Activated CD4-positive, alpha-beta T cell treated with anti-CD3 and anti-CD28 coated beads, Interleukin-2, Interleukin-4, amounts not matched to agents 100 ng/mL and 50 ng/mL, durations not matched to agents 16 hours and 8 hours (primary cell): ENCODE results near the gene NTSR1.

Source experiments
- DNase-seq: peaks from one replicate; pipeline ENCODE4 v3.0.0-alpha.2; 2020; ENCODE audit warnings: low spot score

NTSR1 gene

DNA sequence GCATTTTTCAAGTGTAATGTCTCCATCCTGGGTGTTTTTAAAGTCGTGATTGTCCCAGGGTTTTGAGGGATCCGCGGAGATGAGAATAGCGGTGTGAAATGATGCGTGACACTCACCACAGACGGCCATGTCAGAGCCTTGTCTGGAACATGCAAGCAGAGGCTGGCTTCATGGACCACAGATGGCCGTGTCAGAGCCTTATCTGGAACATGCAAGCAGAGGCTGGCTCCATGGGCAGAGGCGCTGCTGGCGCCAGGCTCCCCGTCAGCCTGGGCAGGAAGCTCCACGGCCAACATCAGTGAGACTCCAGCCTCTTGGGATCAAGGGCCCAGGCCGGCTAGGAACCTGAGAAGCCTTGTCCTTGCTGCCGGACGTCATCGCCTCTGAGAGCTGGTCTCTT lies 80.0 kb downstream of the NTSR1 start:
- DNase-seq = no peak

DNA sequence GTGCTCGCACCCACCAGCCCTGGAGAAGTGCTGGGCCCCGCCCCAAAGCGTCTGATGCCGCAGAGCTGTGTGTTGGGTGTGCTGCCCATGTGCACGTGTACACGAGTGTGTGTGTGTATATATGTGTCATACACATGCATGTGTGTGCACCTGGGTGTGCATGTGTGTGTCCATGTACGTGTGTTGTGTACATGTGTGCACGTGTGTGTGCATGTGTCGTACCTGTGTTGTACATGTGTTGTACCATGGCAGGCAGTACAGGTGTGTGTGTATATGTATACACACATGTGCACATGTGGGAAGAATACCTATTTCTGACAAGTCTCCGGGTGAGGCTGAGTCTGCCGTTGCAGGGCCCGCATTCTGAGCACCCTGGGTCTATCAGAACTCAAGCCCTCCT lies 81.4 kb downstream of the NTSR1 start:
- no peak for DNase-seq

DNA sequence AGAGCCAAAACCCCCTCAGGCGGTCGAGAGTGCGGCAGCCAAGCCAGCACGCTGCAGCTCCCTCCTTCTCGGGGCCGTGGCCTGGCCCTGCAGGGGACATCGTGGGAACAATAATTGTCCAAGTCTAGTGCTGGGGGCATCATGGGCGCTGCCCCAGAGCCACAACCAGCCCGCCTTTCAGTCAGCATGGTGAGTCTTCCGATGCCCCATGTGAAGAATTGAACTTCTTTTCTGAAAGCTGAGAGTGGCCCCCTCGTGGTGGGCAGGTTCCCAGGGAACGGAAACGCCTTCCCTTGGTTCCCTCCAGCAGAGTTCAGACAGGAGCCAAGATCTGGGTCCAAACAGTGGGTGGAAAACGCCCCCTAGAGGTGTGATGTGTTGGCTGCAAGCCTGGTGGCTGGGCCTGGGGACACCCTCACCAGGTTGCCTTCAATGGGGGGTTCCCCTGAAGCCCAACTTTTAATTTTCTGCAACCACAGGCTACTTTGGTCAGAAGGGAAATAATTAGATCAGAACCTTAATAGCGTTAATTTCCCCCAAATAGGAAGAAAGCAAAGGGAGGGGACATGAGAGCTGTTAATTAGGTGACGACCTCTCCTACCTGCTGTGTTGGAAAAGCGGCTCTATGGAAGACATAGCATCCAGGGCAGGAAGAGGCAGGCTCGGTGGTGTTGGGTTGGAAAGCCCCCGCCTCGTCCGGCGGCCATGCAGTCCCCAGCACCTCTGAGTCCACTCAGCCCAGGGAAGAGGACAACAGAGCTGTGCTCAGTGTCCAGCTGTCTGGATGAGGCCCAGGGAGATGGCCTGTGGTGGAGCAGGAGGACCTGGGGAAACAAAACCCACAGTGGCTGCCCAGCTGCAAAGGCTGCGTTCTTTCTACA lies 82.9 kb downstream of the NTSR1 start:
- peak; percentile 82 for DNase-seq

DNA sequence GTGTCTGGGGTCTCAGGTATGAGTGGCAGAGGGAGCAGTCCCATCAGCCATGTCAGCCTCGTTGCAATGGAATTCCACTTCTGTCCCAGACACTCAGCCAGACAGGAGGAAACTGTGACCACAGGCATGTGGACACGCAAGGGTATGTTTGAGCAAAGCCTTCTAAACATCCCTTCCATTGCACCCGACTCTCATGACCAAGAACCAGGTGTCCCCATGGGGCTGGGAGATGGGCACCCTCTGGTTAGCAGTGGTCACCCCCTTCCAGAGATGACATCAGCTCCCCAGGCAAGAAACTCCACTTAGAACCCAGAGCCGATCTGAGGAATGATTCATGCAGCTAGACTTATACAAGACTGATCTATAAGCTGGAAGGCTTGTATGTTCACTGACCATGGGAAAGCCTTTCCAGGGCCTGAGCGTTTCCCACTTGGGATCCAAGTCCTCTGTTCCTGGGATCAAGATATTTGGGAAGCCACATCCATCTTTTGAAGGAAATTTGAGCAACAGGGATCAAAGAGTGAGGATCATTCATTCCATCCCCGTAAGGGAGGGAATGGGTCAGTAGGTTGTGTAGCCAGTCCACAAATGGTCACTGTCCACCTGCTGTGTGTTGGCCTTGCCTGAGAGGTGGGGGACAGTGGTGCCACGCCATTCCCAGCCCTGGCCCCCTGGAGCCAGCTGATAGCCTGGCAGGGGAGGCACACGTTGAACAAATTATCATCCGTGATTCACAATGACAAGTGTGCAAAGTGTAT lies 83.7 kb downstream of the NTSR1 start:
- no peak for DNase-seq

DNA sequence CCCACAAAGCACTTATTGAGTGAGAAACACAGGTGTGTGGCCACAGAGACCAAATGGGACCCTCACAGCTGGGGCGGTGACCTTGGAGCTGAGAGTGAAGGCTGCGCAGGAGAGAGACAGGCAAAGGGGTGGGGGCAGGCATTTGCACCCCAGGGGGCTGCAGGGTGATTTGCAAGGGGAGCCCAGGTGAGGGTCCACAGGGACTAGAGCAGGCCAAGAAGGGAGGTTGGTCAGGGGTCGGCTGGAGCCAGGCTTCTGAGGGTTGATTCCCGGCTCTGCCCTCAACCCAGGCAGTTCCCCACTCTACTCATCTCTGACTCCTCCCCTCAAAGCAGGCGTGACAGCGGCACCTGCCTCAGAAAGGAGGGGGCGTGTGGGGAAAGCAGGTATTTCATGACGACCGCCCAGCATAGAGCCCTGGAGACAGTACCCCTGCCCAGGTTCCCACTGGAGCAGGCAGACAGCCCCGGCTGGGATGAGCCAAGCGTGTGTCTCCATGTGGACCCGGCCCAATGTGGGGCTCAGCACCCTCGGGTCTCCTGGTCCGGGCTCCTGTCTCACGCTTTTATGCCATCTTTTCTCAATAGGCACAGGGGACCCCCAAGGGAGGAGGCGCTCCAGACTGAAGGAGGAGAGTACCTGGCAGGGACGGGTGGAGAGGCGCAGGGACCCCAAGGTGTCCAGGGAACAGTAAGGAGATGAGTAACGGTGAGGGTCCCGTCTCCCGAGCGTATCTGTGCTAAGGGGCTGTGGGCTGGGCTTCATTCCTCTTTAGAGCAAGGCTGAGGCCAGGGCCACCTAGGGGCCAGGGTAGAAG lies 84.5 kb downstream of the NTSR1 start:
- no peak for DNase-seq

DNA sequence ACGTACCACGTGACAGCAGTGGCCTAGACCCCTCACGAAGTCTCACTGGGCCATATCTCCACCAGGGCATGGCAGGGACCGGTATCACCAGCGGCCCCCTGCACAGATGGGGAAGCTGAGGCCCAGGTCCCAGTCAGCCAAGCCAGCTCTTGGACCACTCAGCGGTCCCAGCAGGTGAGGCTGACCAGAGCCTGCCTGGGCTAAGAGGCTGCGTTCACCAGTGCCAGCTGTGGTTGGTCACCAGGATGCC lies 85.0 kb downstream of the NTSR1 start:
- DNase-seq = no peak

DNA sequence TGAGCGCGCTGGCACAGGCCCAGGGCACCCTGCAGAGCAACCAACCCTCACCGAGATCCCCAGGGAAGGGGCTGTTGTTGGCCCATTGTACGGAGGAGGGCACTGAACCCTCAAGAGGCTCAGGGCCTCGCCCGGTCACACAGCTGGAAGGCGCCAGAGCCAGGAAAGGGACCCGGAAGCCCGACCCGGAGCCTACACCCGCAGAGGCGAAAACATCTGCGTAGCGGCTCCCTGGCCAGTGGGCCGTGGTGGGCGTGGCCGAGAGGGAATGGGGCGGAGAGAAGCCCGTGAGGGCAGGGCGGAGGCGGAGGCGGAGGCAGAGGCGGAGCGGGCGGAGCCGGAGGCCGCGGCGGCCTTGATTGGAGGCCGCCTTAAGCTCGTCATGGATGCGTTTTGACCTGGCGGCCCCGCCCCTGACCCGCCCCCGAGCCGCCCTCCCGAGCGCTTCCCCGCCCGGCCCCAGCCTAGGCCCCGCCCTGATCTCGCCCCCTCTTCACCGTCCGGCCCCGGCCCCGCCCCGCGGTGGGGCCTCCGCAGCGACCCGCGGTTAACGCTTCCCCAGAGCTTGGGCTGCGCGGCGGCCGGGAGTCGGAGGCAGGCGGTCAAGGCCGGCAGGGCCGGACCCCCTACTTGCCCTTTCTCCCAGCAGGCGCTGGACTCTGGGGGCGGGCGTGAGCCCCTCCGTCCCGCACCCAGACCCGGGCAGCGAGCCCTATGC lies 85.5 kb downstream of the NTSR1 start:
- peak; percentile 98 for DNase-seq

DNA sequence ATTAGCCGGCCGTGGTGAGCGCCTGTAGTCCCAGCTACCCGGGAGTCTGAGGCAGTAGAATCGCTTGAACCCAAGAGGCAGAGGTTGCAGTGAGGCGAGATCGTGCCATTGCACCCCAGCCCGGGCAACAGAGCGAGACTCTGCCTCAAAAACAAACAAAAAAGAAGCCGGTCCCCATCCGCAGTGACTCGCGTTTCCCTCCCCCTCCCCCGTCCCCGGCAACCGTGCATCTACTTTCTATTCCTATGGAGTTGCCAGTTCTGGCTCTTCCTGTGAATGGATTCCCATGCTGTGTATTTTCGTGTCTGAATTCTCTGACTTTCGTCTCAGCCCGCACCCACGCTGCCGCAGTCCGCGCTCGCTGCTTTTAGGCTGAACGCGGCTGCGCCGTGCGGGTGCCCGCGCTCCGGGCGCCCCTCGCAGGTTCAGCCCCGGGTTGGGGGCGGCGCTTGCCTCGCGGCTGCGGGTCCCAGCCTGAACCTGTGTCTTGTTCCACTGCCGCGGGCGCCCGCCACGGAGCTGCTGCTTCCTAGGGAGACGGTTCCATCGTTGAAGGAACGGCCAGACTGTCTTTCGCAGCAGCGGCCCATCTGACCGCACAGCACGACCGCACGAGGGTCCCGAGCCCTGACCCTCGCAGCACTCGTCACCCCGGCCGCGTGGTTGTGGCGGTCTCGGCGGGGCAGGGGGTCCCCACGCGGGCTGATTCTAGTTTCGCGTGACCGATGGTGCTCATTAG lies 86.6 kb downstream of the NTSR1 start:
- peak; percentile 55 for DNase-seq

DNA sequence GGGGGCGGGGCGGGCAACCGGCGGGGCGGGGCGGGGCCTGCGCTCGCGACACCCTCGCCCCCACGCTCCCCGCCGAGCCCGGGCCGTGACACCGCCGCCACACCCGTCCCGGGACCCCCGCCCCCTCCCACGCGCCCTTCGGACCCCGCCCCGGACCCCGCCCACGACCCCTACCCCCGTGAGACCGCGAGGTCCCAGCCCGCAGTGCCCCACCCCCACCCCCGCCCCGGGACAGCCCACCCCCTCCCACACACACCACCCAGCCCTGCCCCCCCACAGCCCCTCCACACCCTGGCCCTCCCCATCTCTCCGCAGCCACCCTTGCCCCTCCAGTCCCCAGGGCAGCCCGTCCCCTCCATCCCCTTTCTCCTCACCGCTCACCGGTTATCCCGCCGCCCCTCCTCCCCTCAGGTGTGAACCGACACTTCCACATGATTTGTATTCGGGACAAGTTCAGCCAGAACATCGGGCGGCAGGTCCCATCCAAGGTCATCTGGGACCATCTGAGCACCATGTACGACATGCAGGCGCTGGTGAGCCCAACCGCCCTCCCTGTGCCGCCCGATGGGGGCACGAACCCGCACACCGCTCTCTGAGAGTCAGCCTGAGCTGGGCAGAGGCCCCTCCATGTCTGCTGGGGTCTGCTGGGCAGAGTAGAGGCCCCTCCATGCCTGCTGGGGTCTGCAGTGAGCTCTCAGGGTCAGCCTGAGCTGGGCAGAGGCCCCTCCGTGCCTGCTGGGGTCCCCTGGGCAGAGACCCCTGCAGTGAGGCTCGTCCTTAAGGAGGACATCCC lies 88.3 kb downstream of the NTSR1 start:
- no peak for DNase-seq

DNA sequence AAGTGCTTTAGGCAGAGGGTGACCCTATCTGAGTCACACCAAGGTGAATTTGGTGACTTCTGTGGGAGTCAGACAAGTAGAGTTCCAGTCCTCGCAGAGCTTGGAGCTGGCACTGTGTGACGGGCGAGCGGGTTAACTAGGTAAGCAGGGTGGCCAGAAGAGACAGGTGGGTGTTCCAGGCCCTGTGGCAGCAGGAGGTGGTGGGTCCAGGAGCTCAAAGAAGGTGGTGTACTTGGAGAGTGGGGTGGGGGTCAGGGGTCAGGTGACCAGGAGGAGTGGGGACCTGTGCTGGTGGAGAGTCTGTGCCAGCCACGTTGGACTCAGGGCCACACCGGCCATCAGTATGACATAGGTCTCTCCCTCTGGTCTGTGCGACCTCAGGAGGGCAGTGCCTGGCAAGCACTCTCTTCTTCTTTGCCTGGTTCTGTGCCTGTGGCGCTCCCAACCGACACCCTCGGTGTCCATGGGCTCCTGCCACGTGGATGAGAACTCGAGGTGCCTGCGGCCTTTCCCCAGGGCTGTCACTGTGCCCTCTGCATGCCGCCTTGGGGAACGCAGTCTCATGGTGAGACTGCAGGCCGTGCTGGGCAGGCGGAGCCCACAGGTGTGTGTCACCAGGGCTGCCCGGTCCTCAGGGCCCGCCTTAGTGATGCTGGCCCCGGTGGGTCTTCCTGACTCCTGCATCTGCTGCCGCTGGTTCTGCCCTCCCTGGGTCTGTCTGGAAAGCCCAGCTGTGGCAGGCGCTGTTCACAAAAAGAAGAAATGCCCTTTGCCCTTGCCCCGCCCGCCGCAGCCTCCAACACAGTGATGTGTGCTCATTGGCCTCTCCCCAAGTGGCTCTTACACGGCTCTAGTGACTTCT lies 89.3 kb downstream of the NTSR1 start:
- DNase-seq = no peak

DNA sequence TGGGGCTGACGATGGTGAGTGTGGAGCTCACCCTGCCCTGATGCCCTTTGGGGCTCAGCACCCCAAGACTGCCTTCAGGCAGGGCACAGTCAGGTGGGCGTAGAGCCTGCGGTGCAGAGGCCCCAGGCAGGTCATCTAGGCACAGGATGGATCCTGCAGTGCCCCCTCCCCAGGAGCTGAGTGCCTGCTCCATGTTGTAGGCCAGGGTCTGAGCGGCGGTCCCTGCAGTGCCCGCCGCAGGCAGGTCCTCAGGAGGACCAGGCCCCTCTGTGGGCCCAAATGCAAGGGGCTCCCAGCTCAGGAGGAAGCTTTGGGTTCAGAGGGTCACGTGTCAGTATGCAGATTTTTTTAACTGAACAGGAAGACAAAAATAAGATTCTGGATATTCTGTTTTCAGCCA lies 90.4 kb downstream of the NTSR1 start:
- no peak for DNase-seq

DNA sequence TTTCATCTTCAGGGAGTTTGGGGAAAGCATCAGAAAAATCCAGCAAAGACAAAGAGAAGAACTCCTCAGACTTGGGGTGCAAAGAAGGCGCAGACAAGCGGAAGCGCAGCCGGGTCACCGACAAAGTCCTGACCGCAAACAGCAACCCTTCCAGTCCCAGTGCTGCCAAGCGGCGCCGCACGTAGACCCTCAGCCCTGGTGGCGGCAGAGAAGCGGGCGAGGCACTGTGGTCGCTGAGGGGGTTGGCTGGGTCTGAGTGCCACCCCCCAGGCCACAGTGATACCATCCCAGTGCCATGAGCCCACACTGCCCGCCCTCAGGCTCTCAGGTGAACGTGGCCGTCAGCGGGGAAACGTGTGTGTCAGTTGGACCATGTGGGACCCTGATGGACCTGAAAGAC lies 90.8 kb downstream of the NTSR1 start:
- DNase-seq = no peak

DNA sequence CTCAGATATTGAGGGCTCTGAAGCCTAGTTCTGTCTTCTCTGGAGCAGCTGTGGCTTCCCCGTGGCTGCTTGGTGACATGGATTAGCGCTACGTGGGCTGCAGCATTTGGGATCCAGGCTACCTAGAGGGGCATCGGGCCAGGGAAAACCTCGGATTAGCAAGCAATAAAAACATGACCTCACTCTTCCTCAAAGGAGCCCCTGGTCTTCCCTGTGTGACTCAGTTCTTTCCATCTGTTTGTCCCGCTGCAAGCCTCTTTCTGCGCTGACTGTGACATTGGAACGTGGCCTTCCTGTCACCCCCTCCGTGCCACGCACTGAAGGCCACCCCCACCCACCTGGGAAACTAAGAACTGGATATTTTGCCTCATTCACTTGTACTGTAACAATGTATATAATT lies 91.2 kb downstream of the NTSR1 start:
- no peak for DNase-seq

DNA sequence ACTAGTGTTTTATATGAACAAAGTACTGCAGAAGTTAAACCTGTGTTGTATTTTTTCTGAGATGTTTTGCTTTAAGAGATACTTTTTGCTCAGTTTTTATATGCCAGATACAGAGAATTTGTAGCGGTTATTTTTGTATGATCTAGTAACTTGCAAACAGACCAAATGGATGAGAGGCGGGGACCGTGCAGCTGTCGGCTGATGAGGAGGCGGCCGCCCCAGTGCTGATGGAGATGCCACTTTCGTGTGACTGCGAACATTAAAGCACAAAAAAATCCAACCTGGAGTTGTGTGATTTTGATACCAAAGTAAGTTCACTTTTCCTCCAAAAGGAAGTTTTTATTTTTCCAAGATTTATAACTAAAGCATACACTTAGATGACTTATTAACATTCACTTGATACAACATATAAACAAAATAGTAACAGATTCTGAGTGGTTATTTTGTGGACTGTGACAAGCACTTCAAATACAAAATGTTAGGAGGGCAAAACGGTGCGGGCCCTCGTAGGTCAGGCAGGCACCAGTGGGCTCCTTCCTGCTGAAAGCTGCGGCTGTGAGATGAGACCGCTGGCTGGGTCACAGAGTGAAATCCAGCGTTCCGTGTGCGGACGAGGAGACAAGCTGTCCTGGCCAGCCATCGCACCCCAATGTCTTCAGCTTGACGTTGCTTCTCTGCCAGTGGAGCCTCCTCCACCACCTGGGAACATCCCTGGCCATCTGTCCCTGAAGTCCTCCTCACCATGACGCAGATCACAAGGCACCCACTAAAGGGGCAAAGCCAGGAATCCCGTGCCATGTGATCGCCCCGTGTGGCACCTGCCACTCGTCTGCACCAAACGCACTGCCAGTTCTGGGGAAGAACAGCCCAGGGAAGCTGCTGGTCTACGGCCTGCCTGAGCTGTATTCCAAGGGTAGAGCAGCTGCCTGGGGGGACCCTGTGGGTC lies 92.0 kb downstream of the NTSR1 start:
- DNase-seq = no peak

DNA sequence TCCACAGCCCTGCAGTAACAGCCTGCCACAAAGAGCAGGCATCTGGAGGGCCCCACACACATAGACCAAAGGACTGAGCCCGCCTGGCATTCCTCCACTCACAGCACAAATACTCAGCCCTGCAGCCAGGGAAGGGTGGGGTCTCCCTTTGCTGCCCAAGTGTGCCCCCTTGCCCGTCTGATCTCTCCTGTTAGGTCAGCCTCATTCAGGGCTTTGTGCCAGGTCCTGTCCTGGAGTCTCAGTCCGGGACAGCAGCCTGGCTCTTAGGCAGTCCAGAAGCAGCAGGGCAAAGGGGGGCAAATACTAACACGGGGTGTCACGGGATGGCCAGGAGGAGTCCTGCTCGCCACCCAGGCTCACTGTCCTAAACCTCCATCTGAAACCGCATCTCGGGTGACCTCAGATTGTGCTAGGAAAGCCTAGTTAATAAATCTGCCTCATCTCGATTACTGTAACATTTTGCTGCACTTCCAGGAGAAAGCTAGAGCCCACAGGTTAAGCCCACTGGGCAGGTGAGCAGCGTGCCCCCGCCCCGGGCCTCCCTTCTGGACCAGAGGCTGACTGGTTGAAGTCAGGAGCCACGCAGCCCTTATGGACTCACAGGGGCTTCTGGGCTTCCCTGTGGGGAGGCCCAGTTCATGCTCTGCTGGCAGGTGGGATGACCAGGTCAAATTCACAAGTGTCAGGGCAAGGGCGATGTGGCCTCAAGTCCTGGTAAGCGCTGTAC lies 92.8 kb downstream of the NTSR1 start:
- no peak for DNase-seq

DNA sequence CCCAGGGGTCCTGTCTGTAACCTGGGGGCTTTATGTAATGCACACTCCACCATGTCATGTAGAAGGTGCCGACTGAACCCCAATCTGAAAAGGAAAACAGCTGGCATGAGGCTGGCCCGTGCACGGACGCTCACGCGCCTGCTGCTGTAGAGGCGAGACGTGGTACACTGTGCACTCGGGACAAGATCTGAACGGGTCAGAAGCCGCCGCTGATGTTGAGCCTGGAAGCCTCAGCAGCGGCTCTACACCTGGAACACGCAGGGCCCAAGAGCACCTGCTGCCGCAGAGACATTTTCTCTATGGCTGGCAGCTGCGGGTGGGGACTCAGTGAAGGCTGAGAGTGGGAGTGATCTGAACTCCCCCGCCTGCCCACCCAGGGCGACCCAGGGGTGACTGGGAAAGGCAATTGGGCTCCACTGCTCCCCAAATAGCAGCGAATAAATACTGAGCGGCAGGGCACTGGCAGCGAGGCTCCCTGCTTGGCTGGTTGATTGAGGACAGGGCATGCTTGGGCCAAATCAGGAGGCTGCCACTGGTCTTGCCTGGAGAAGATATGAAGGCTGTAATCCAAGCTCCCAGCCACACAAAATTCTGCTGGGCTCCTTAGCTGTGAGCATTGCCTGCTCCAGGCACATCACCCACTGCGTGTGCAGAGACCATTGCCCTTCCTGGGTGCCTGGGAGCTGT lies 93.5 kb downstream of the NTSR1 start:
- DNase-seq = no peak

DNA sequence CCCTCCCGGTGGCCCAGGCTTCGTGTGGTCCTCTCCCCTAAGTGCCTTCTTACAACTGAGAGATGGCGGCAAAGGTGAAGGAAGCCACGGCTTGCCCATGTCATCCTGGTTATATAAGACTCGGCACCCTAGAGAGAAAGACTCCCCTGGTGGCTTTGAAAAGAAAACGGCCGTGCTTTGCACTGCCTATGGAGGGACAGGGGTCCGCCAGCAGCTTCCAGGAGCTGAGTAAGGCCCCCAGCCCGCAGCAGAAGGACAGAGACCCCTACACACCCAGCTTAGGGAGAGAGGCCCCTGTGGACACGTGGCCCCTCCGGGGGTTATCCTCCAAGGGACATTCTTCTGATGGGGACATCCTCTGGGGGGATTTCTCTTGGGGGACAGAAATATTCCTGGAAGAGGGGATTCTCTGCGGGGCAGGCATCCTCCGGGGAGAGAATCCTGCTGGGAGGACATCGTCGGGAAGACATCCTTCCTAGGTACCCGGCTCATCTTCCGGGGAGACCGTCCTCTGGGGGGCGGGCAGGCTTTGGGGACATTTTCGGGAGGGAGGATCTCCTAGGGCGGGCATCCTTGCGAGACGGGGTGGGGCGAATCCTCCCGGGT lies 95.5 kb downstream of the NTSR1 start:
- DNase-seq = no peak
